Breast epithelium (tissue), 4 donors: ENCODE data around the gene MEF2B. TPM values are rescaled to one million over a fixed set of nuclear protein-coding genes. Genes with fewer than 3 reads are reported as not detected.
"Not testable (repeated sequence)": the region's sequence is repeated elsewhere in the genome, so short reads cannot be mapped to it uniquely, and the experiment has no call there.

Experiments used
- DNase-seq, 2 donors: peaks; one replicate each; pipeline ENCODE4 v3.0.0-alpha.2; 2019; ENCODE audit warnings: low spot score in 2 of 2
- H3K27ac ChIP-seq, 2 donors: fragments of 200-600 bp; sonication (generic) in 1 of 2; one replicate each; pipeline ENCODE4 v1.5.1; 2016 to 2019; ENCODE audit warnings: mild to moderate bottlenecking in 1 of 2
- H3K27me3 ChIP-seq, 2 donors: fragments of 200-600 bp; sonication (generic) in 1 of 2; one replicate each; pipeline versions ENCODE4 v1.5.1 to v1.6.0; 2017 to 2019; ENCODE audit warnings: control low read depth in 1 of 2, mild to moderate bottlenecking in 1 of 2
- H3K36me3 ChIP-seq: fragments of 200-600 bp; one replicate; pipeline ENCODE4 v1.5.1; 2019
- H3K4me1 ChIP-seq, 2 donors: fragments of 200-600 bp; sonication (generic); one replicate each; pipeline ENCODE4 v1.5.1; 2016 to 2019; ENCODE audit warnings: control low read depth in 1 of 2
- H3K4me3 ChIP-seq, 3 donors: fragments of 200-600 bp; sonication (generic); 1 replicate in 2 of 3; 2 replicates in 1 of 3; pipeline ENCODE4 v1.5.1; 2016 to 2019; ENCODE audit warnings: mild to moderate bottlenecking in 3 of 3, moderate library complexity in 2 of 3
- H3K9me3 ChIP-seq, 2 donors: fragments of 200-600 bp; sonication (generic) in 1 of 2; one replicate each; pipeline ENCODE4 v1.5.1; 2016 to 2019; ENCODE audit warnings: control low read depth in 1 of 2
- CTCF ChIP-seq, 3 donors: fragments of 450-650 bp; IDR thresholded peaks; one replicate each; pipeline ENCODE4 v1.5.1; 2016 to 2017; ENCODE audit warnings: antibody characterized with exemption in 3 of 3, mild to moderate bottlenecking in 3 of 3, moderate library complexity in 3 of 3
- POLR2A ChIP-seq: fragments of 450-650 bp; IDR thresholded peaks from one replicate; pipeline ENCODE4 v1.6.1; 2016; ENCODE audit warnings: antibody characterized with exemption, mild to moderate bottlenecking, moderate library complexity
- POLR2AphosphoS5 ChIP-seq, 3 donors: sonication (generic); formaldehyde crosslinking; IDR thresholded peaks; one replicate each; pipeline ENCODE4 v1.6.1; 2017; ENCODE audit warnings: antibody characterized with exemption in 3 of 3
- intact Hi-C: fragments of 100-400 bp; cut with DNase I; formaldehyde crosslinking; loops from one replicate; pipeline ENCODE4 v1.15.1; 2023; ENCODE audit warnings: low total_unique reads
- total RNA-seq, 3 donors: library from RNA; depleted of rRNA; stranded (reverse); fragments of >200 nt; gene quantifications; one replicate each; pipeline ENCODE4 v1.1.0, GENCODE V29; 2016

The MEF2B gene
- total RNA-seq, 3 donors from 2014 or later = 0.59 to 0.64 TPM; not detected in 1

GRCh38 chr19:19139876-19140229, 30.2 kb downstream of the MEF2B start:
- DNase-seq = no peak
- Histone ChIP-seq H3K27ac (no peak overlapping the region), H3K36me3 (no peaks in the 10 kb centered on the region), H3K27me3 (no peaks in the 10 kb centered on the region), H3K4me3 (no peak overlapping the region), H3K4me1 (no peaks in the 10 kb centered on the region), H3K9me3 (no peaks in the 10 kb centered on the region)
- TF ChIP-seq CTCF (IDR thresholded peaks at IDR 0.05) (no peak), POLR2AphosphoS5 (IDR thresholded peaks at IDR 0.05) (no peak), POLR2A (no peak)
- intact Hi-C loops = no loop called here

GRCh38 chr19:19138109-19138981, 31.7 kb downstream of the MEF2B start, which contains the start of gene TMEM161A:
TSS of gene TMEM161A (minus strand) at chr19:19138478. CDS start at chr19:19138428, 50 bp downstream.
- Histone ChIP-seq H3K9me3 (no peaks in the 10 kb centered on the region), H3K27me3 (no peaks in the 10 kb centered on the region), H3K4me1 (no peaks in the 10 kb centered on the region), H3K4me3 (peak within 1 kb of the TSS; percentile 59 to 86 (median 83)), H3K36me3 (no peaks in the 10 kb centered on the region), H3K27ac (peak within 1 kb of the TSS; percentile 27 to 80)
- intact Hi-C loops = no loop called here
- peak; percentile 96 to 97 for DNase-seq
- TF ChIP-seq POLR2AphosphoS5 (IDR thresholded peaks at IDR 0.05) (peak in 2 of 3 donors; percentile 58 to 72), POLR2A (no peak)

GRCh38 chr19:19137556-19138108, 32.4 kb downstream of the MEF2B start:
- H3K4me3 ChIP-seq = peak overlapping the region; percentile 59 to 86 (median 83)
- no peak for DNase-seq
- no peaks in the 10 kb centered on the region for H3K27me3 ChIP-seq
- H3K36me3 ChIP-seq = no peaks in the 10 kb centered on the region
- H3K4me1 ChIP-seq = no peaks in the 10 kb centered on the region
- H3K9me3 ChIP-seq = peaks cover 2 to 3% of the 10 kb centered on the region in 2 donors
- intact Hi-C loops = loop anchor here (1.0 kb wide), 1 partner anchor 73 kb away; no protein-coding TSS in a partner anchor
- H3K27ac ChIP-seq = peak overlapping the region in 1 of 2 donors; percentile 80
- TF ChIP-seq CTCF (IDR thresholded peaks at IDR 0.05) (no peak), POLR2AphosphoS5 (IDR thresholded peaks at IDR 0.05) (no peak)

- intact Hi-C loops, DNase-seq, H3K27ac ChIP-seq, H3K4me3 ChIP-seq, H3K27me3 ChIP-seq, H3K4me1 ChIP-seq, H3K36me3 ChIP-seq: not testable (repeated sequence)
- peaks cover 13 to 14% of the 10 kb centered on the region in 2 donors for H3K9me3 ChIP-seq
These were observed 34.4 kb downstream of the MEF2B start for GRCh38 chr19:19135713-19136112.

GRCh38 chr19:19134687-19135158, 35.3 kb downstream of the MEF2B start:
- Histone ChIP-seq H3K4me3 (no peak overlapping the region), H3K27me3 (no peaks in the 10 kb centered on the region), H3K36me3 (no peaks in the 10 kb centered on the region), H3K9me3 (peaks cover 13 to 14% of the 10 kb centered on the region in 2 donors), H3K27ac (no peak overlapping the region), H3K4me1 (no peaks in the 10 kb centered on the region)
- DNase-seq = no peak
- no peak for TF ChIP-seq POLR2AphosphoS5 (IDR thresholded peaks at IDR 0.05)
- TF ChIP-seq POLR2A = no peak
- TF ChIP-seq CTCF (IDR thresholded peaks at IDR 0.05) = no peak
- intact Hi-C loops = no loop called here

GRCh38 chr19:19133985-19134384, 36.1 kb downstream of the MEF2B start:
- Histone ChIP-seq H3K4me1 (no peaks in the 10 kb centered on the region), H3K27ac (no peak overlapping the region), H3K9me3 (peaks cover 13 to 14% of the 10 kb centered on the region in 2 donors), H3K36me3 (no peaks in the 10 kb centered on the region), H3K4me3 (no peak overlapping the region), H3K27me3 (no peaks in the 10 kb centered on the region)
- intact Hi-C loops = no loop called here
- no peak for DNase-seq
- no peak for TF ChIP-seq POLR2A
- TF ChIP-seq CTCF (IDR thresholded peaks at IDR 0.05) = no peak
- no peak for TF ChIP-seq POLR2AphosphoS5 (IDR thresholded peaks at IDR 0.05)
